ENCODE measurements around the gene CLCF1. TPM values are rescaled to one million over a fixed set of nuclear protein-coding genes. Genes with fewer than 3 reads are reported as not detected.

Gene CLCF1
- total and polyA plus RNA-seq, 2 of the 13 experiments (the other 11 are each of a cell fraction or from before 2014, with no cell fraction given), result 0.49 to 0.78 TPM

GRCh38 chr11:67345920-67346819, 27.2 kb downstream of the CLCF1 start (continued):
- TF ChIP-seq RNF219 (CRISPR knock-in tag; IDR thresholded peaks at IDR 0.05) (no peak), RFX1 (IDR thresholded peaks at IDR 0.05) (peak; percentile 65), AHDC1 (CRISPR knock-in tag; IDR thresholded peaks at IDR 0.05; ENCODE audit: borderline replicate concordance) (no peak), RFX3 (CRISPR knock-in tag; IDR thresholded peaks at IDR 0.05) (peak; percentile 62; the same call in 1 of the 2 replicates), ZEB1 (IDR thresholded peaks at IDR 0.05; ENCODE audit: insufficient replicate concordance, low read depth) (no peak), PRDM15 (CRISPR knock-in tag; IDR thresholded peaks at IDR 0.05) (peak; percentile 91), EP300 (IDR thresholded peaks at IDR 0.05; ENCODE audit: low read depth in 2 of 2, low read length in 2 of 2) (peak in 1 of 2 experiments; percentile 17; a peak in 1 of 4 replicates), EP300 (CRISPR knock-in tag; IDR thresholded peaks at IDR 0.05; ENCODE audit: borderline replicate concordance) (no peak), ZNF335 (CRISPR knock-in tag; IDR thresholded peaks at IDR 0.05) (no peak), ZNF713 (CRISPR knock-in tag; IDR thresholded peaks at IDR 0.05) (no peak), RARA (CRISPR knock-in tag; IDR thresholded peaks at IDR 0.05) (0 out of 2 replicates have a peak, but pooled peaks have one; percentile 6), ZFP37 (CRISPR knock-in tag; IDR thresholded peaks at IDR 0.05; ENCODE audit: borderline replicate concordance) (no peak), CEBPB (IDR thresholded peaks at IDR 0.05; ENCODE audit: borderline replicate concordance, low read depth, low read length) (peak; percentile 68), CREB1 (IDR thresholded peaks at IDR 0.05) (no peak), CREB1 (CRISPR knock-in tag; IDR thresholded peaks at IDR 0.05) (no peak)

All from HepG2 (cell line).